ENCODE data around the gene TMPRSS2.

Gene TMPRSS2

GRCh38 chr21:41481191-41481590 lies 26.8 kb downstream of the TMPRSS2 start:
- DNase-seq (ENCODE audit: low spot score), result no peak

DNA sequence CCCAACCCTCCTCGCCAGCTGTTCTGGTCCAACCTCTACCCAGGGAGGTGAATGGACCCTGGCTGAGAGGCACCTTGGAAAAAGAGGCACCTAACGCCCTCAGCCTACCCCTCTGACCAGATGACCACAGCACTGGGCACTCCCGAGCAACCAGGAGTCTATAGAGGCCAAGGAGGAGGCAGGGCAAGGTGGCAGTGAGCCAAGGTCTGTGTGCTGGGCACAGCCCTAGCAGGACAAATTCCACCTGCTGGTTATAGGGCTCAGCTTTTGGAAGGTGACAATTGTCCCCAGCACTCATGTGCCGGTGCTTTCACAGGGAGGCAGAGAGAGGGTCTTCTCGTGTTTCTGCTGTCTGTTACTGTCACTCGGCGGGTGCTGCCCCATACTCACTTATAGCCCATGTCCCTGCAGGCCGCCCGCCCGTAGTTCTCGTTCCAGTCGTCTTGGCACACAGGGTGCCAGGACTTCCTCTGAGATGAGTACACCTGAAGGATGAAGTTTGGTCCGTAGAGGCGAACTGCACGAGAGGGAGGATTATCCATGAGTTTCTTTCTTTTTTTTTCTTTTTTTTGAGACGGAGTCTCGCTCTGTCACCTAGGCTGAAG lies 27.8 kb downstream of the TMPRSS2 start:
- no peak for DNase-seq (ENCODE audit: low spot score)

DNA sequence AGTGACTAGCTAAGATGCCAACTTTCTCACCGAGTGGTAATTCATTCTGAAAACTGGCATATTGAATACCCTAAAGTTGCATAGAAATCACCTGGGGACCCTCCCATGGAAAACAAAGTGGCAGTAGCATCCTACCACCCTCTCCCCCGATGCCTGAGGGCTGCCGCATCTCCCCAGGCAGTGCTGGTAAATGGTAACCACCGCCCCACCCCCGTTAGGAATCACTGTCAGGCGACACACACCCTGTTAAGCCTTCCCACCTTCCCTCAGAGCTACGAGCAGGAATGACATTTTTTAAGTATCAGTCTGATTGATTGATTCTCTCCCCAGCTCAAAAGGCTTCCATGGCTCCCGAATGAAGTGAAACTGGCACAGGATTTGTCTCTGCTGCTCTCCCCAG lies 28.3 kb downstream of the TMPRSS2 start:
- DNase-seq (ENCODE audit: low spot score), result no peak

- no peak for DNase-seq (ENCODE audit: low spot score)
Measured at GRCh38 chr21:41478319-41479177, 29.4 kb downstream of the TMPRSS2 start.

DNA sequence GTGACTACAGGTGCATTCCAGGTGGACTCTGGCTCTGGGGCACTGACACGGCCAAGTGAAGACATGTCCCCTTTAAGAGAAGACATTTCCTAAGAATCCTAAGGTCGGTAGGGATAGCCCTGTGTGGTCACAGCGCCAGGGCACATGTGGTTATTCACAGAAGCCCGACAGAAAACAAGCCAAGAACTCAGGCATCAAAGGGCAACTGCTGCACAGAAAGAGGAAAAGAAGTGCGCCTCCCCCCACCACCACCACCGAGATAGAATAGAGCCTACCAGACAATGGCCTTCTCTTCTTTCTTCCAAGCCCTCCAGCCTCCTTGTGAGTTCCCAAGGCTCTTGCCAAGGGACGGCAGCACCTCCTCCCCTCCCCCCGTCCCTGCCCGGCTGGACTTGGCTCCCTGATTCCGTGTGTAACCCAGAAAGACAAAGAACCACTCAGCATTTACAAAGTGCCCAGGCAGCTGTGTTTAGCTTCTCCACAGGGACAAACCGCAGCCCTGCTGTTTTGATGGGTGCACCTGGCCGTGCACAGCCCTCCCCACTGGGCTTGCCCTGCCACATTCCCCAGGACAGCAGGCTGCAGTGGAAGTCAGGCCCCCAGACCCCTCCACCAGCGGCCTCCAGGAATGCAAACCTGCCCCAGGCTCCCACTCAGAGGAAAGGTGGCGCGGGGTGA lies 30.2 kb downstream of the TMPRSS2 start:
- no peak for DNase-seq (ENCODE audit: low spot score)

- no peak for DNase-seq (ENCODE audit: low spot score)
Measured at GRCh38 chr21:41475714-41476420, 32.1 kb downstream of the TMPRSS2 start.

GRCh38 chr21:41472753-41473548 lies 35.0 kb downstream of the TMPRSS2 start:
- DNase-seq (ENCODE audit: low spot score), result no peak

- no peak for DNase-seq (ENCODE audit: low spot score)
Measured at GRCh38 chr21:41470054-41470453, 37.9 kb downstream of the TMPRSS2 start.

DNA sequence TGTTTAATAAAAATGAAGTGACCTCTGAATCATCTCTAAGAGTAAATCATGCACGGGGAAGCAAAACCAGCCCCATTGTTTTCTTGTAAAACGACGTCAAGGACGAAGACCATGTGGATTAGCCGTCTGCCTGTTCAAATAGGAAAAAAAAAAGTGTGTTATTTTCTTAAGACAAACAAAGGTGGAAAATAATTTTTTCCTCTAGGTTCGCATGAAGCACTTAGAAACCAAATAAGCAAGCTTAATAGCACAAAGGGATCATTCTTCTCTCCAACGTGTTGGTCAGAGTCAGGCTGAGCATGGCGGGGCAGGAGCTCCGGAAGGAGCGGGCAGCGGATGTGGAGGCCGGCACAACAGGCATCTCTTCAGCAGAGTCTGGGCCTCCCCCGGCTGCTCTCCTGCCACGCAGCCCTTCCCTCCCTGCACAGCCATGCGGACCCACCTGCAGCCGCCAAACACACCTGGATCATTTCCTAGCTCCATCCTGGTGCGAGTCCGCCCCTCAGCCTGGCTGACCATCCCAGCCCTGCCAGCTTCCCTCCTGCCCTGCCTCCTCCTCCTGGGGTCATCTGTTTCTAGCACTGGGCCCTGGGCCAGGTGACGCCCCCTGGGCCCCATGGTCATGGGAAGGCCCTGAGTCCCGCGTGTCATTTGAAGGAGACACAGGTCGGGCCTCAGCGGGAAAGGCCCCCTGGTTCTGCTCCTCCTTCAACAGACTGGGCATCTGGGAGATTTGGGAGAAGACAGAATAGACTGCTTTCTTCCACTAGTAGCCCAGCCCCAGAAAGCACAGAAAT lies 41.7 kb downstream of the TMPRSS2 start:
- DNase-seq (ENCODE audit: low spot score), result no peak

- no peak for DNase-seq (ENCODE audit: low spot score)
Measured at GRCh38 chr21:41465176-41465781, 42.7 kb downstream of the TMPRSS2 start.

DNA sequence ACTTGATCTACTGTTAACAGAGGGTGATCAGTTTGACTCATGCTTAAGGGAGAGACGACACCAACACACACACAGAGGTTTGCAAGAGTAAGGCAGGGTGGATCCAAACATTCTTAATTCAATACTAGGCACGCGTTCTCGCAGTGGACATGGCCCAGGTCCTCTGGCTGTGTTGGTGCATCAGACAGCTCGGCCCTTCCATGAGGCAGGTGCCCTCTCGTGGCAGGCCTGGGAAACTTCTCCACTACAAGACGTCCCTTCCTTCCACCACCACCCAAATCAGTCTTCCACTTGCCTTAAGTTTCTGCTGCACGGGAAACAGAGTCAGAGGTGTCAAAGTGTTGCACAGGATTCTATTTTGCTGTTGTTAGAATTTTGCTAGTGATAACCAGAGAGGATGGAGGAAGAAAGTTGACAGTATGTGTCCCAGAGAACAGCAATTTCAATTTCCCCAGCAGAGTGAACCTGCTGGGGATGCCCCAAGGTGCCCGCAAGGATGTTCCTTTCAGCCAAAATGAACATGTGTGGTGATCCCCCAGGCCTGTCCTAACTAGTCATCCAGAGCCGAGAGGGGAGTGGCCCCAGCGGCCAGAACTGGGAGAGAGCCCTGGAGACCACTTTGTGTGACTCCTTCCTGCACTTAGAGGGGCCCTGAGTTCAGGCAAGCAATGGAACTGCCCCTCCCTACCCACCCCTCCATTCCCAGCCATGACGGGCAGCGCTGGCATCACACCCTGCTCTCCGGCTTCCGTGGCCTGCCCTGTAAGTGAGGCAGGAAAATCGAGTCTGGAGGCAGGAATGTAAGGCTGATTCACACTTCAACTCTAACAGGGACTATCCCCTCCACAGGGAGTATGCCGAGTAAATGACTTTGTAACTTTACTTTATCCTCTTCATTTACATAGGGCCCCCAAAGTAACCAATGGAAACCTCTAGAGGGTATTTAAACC lies 47.1 kb downstream of the TMPRSS2 start:
- peak; percentile 91 for DNase-seq (ENCODE audit: low spot score)

DNA sequence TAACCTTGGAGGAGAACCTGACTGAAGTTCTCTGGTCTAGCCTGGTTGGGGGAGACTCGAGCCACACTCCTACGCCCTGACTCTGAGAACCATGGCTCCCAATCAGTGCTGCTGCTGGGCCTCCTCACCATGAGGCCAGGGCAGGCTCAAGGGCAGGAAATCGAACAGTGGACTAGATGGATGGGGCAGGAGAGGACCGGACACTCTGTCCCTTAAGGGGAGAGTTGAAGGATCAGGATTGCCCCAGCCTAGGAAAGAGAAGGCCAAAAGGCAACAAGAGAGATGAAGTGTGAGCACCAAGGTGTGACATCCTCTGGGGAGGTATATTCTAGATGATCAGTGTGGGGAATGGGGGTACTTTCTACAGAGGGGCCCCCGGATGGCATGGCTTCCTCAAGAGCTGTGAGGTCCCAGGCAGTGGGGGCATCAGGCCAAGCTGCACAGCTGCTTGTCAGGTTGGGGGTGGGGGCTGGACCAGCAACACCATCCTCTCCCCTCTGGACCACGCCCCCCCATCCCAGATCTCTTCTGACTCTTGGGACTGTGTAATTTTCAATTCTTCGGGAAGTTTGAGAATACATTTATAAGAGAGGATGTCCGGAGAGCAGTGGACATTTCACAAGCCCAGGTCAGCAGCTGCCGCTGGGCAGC lies 47.9 kb downstream of the TMPRSS2 start:
- DNase-seq (ENCODE audit: low spot score), result no peak

- DNase-seq (ENCODE audit: low spot score), result no peak
Measured at GRCh38 chr21:41458559-41458958, 49.4 kb downstream of the TMPRSS2 start.

DNA sequence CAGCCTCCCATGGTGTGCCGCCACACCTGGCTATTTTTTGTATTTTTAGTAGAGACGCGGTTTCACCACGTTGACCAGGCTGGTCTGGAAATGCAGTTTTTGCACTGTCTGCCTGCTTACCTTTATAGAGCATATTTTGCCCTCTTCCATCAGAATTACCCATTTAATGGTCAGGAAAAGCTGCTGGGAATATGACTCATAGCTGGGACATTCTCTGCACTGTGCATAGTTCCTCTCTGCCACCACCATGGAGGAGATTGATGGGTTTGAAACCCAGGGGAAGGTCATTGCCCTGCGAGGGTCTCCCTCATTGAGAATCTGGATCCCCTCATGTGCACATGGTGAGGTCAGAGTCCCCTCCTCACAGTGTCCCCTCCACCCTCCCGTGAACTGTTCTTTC lies 49.8 kb downstream of the TMPRSS2 start:
- no peak for DNase-seq (ENCODE audit: low spot score)

- DNase-seq (ENCODE audit: low spot score), result no peak
Measured at GRCh38 chr21:41453761-41454160, 54.2 kb downstream of the TMPRSS2 start.

DNA sequence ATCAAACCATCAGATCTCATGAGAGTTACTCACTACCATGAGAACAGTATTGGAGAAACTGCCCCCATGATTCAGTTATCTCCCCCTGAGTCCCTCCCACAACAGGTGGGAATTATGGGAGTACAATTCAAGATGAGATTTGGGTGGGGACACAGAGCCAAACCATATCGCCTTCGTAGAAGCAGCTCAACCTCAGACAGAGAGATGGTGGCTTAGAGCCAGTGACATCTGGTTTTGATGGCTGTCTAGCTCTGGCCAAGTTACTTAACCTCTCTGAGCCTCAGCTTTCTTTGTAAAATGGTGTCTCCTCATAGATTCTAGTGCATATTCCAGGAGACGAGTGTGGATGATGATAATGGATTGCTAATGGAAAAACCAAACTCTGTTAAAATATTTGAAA lies 54.8 kb downstream of the TMPRSS2 start:
- no peak for DNase-seq (ENCODE audit: low spot score)

DNA sequence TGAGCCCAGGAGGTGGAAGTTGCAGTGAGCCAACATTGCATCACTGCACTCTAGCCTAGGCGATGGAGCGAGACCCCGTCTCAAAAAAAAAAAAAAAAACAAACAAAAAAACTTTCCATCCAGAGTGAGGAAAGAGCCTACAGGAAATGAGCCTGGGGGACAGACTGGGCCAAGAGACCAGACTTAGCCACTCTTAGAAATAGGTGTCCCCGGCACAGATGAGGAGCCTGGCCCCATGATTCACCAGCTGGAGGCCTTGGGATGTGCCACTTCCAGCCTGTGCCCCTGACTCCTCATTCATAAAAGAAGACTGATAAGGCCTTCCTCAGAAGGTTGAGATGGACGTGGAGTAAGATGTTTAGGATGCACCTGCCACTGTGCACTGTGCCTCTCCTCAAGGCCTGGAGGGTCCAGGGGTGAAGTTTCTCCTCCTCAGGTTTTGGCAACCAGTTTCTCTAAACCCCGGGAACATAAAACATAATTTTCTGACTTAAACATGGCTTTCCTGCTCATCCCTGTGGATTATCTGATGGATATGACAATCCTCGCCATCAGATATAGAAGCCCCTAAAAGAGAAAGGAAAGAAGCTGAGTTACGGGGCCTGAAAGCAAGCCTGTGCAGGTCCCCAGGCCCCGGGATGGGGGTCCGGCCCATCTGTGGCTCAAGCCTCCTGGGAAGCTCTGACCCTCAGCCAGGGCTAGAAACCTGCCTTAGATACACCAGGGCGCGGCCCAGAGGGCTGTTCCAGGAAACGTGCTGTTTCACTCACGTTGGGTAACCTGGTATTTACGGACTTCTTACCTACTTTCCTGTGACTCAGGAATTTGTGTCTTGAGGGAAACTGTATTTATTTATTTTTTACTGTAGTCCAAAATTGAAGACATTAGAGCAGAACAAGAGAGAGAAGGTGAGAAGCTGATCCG lies 55.9 kb downstream of the TMPRSS2 start:
- DNase-seq (ENCODE audit: low spot score), result no peak

DNA sequence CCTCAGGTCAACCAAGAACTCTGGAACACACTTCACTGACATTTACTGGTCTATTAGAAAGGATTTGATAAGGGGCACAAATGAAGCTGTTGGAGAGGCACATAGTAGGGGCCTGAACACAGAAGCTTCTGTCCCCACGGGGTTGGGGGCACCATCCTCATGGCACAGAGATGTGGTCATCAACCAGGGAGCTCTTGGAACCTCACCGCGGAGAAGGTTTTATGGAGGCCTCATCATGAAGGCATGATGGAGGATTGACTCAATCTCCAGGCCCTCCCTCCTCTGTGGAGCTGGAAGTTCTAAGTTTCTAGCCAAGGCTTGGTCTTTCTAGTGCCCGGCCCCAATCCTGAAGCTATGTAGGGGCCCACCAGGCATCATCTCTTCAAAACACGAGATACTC lies 58.3 kb downstream of the TMPRSS2 start:
- DNase-seq (ENCODE audit: low spot score), result no peak
